Adrenal gland (tissue), 12 donors: ENCODE results near the gene SLC1A2. TPM values are rescaled to one million over a fixed set of nuclear protein-coding genes. Genes with fewer than 3 reads are reported as not detected.

Experiments used
- DNase-seq, 7 donors: peaks; one replicate each; pipeline ENCODE4 v3.0.0-alpha.2; 2019 to 2020
- H3K27ac ChIP-seq, 5 donors: fragments of 200-600 bp; sonication (generic) in 4 of 5; 1 replicate in 3 of 5; 2 replicates in 2 of 5; pipeline versions ENCODE4 v1.5.1 to v1.8.0; 2016 to 2020; ENCODE audit warnings: mild to moderate bottlenecking in 1 of 5
- H3K27me3 ChIP-seq: fragments of 200-600 bp; 2 replicates; pipeline ENCODE4 v1.8.0; 2021
- H3K36me3 ChIP-seq, 2 donors: fragments of 200-600 bp; replicated peaks in 1 of 2; 1 replicate in 1 of 2; 2 replicates in 1 of 2; pipeline versions ENCODE4 v1.5.1 to v1.8.0; 2018 to 2022
- H3K4me1 ChIP-seq, 2 donors: fragments of 200-600 bp; replicated peaks in 1 of 2; 1 replicate in 1 of 2; 2 replicates in 1 of 2; pipeline versions ENCODE4 v1.5.1 to v1.8.0; 2018 to 2021
- H3K4me3 ChIP-seq, 4 donors: fragments of 200-600 bp; sonication (generic) in 3 of 4; one replicate each; pipeline ENCODE4 v1.5.1; 2016 to 2018
- H3K9me3 ChIP-seq, 3 donors: fragments of 200-600 bp; sonication (generic) in 1 of 3; replicated peaks in 1 of 3; 1 replicate in 2 of 3; 2 replicates in 1 of 3; pipeline versions ENCODE4 v1.5.1 to v1.8.0; 2016 to 2021
- POLR2A ChIP-seq, 2 donors: fragments of 450-650 bp; IDR thresholded peaks; one replicate each; pipeline ENCODE4 v1.6.1; 2017; ENCODE audit warnings: antibody characterized with exemption in 2 of 2, mild to moderate bottlenecking in 2 of 2, moderate library complexity in 1 of 2
- WGBS, 4 donors: extraction: QIAGEN DNeasy Blood & Tissue Kit in 2 of 4; methylation state at CpG; one replicate each; pipeline versions ENCODE4 v1.1.5 to v1.1.7; 2013 to 2017; 5-methylcytosine and 5-hydroxymethylcytosine counted together
- intact Hi-C, 2 donors: fragments of 100-400 bp; cut with DNase I; formaldehyde crosslinking; loops; one replicate each; pipeline versions ENCODE4 v1.14.1 to v1.15.0; 2022 to 2023
- polyA plus RNA-seq, 3 donors: library from polyadenylated mRNA; stranded (reverse); fragments of 200-250 nt in 2 of 3; fragments of 350-450 nt in 1 of 3; fragmentation: Illumina TruSeq in 1 of 3; extraction: RNeasy Lipid Tissue Mini Kit (QIAGEN cat#74804) in 1 of 3; gene quantifications; one replicate each; pipeline ENCODE4 v1.2.3, GENCODE V29; 2013 to 2014
- total RNA-seq, 9 donors: library from RNA; depleted of rRNA in 4 of 9; stranded (reverse); fragments of >200 nt in 4 of 9; fragments of 120-200 nt in 1 of 9; fragmentation: NEBNext Ultra II Directional in 1 of 9; extraction: Animal tissue kit (Norgen Biotek cat#: 25700) in 1 of 9; gene quantifications; one replicate each; pipeline versions ENCODE4 v1.1.0 to v1.2.4, GENCODE V29; 2013 to 2023
- TF ChIP-seq, protein P1 (sequence below), 6 experiments: fragments of 450-650 bp in 4 of 6; fragments of 200-600 bp in 2 of 6; sonication (generic) in 1 of 6; IDR thresholded peaks; 1 replicate in 5 of 6; 2 replicates in 1 of 6; pipeline versions ENCODE4 v1.5.1 to v1.8.0; 2016 to 2021; ENCODE audit warnings: antibody characterized with exemption in 6 of 6, mild to moderate bottlenecking in 2 of 6, moderate library complexity in 1 of 6
- donor health status: healthy with polysubstance abuse.
- donor health status: Bipolar disorder and iron deficiency.
- donor health status: DM: yes; HTN: yes; CAD: no.
- donor health status: DM: no; HTN: no; CAD: no.
- donor health status: DM: no; HTN: no; CAD: no.
- donor health status: DM: yes; HTN: yes; CAD: no.

Gene SLC1A2
- total and polyA plus RNA-seq, 12 donors = 1.4 to 517 (median 8.7) TPM

- H3K4me3 ChIP-seq = no peak overlapping the region
- intact Hi-C loops = no loop called here
- TF ChIP-seq, protein P1, sequence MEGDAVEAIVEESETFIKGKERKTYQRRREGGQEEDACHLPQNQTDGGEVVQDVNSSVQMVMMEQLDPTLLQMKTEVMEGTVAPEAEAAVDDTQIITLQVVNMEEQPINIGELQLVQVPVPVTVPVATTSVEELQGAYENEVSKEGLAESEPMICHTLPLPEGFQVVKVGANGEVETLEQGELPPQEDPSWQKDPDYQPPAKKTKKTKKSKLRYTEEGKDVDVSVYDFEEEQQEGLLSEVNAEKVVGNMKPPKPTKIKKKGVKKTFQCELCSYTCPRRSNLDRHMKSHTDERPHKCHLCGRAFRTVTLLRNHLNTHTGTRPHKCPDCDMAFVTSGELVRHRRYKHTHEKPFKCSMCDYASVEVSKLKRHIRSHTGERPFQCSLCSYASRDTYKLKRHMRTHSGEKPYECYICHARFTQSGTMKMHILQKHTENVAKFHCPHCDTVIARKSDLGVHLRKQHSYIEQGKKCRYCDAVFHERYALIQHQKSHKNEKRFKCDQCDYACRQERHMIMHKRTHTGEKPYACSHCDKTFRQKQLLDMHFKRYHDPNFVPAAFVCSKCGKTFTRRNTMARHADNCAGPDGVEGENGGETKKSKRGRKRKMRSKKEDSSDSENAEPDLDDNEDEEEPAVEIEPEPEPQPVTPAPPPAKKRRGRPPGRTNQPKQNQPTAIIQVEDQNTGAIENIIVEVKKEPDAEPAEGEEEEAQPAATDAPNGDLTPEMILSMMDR (IDR thresholded peaks at IDR 0.05) = no peak
- no peak for TF ChIP-seq POLR2A (IDR thresholded peaks at IDR 0.05)
- no peak overlapping the region for H3K27ac ChIP-seq
- no peaks in the 10 kb centered on the region for H3K27me3 ChIP-seq
- no peaks in the 10 kb centered on the region for H3K4me1 ChIP-seq
- no peak for DNase-seq
- WGBS, 4 donors = 82 to 92% (median 89%) methylated on average over 2 of the region's 2 CpGs
- no peaks in the 10 kb centered on the region for H3K36me3 ChIP-seq
- no peaks in the 10 kb centered on the region for H3K9me3 ChIP-seq
Measured at GRCh38 chr11:35243774-35244173, 175.6 kb downstream of the SLC1A2 start.

DNA sequence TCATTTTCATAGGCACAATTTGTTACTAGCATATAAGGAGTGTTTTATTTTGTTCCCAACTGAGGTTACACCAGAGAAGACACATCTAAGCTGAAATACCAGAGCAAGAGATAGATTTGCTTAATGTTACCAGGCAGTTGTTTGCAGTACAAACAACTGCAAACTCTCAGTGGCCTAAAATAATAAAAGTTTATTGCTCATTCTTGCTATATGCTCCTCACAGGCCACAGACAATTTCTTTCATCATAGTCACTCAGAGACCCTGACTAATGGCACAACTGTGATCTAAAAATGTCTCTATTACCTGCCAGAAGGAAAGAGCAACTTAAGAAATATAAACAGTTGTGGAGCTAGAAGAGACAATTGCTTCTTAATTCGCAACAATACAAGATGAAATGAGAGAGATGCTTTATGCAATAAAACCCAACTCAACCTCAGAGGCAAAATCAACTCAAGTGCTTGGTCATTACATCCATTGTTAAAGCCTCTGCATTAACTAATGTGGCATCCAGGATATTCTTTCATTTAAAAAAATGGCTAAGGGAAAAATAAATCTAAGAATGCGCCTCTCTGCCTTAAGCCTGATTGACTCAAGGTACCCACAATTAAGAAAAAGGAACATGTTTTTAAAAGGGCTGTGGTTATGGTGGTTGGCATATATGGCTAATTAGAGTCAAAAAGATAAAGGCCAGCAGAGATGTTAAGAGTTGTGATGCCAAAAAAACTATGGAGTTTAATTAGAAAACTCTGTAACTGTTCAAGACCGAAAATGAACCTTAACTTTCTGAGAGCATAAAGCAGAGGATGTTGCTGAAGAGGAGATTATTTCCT lies 176.7 kb downstream of the SLC1A2 start:
- peaks cover 0 to 8% of the 10 kb centered on the region in 2 donors for H3K4me1 ChIP-seq
- H3K27me3 ChIP-seq = no peaks in the 10 kb centered on the region
- no peak overlapping the region for H3K27ac ChIP-seq
- DNase-seq = no peak
- 91 to 93% (median 92%) methylated on average over 3 of the region's 3 CpGs for WGBS, 4 donors
- no peak for TF ChIP-seq POLR2A (IDR thresholded peaks at IDR 0.05)
- TF ChIP-seq, protein P1 (IDR thresholded peaks at IDR 0.05) = no peak
- intact Hi-C loops = no loop called here
- no peak overlapping the region for H3K4me3 ChIP-seq
- H3K36me3 ChIP-seq = no peaks in the 10 kb centered on the region
- H3K9me3 ChIP-seq = no peaks in the 10 kb centered on the region

DNA sequence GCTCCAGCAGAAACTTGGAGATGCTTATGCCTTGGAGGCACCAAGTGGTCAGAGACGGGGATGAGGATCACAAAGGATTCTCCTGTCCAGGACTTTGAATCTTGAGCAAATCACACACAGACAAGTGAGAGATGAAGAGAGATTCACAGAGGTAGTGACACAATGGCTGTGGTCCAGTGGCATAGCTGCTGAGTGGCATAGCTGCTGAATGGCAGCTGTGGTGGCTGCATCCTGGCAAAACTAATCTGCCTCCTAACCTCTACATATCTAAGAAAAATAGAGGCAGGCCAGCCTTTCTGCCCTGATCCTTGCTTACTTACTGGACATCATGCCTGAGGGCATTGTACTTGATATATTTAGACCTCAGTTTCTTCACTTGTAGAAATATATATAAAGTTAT lies 177.8 kb downstream of the SLC1A2 start:
- no peak for TF ChIP-seq POLR2A (IDR thresholded peaks at IDR 0.05)
- TF ChIP-seq, protein P1 (IDR thresholded peaks at IDR 0.05) = no peak
- Histone ChIP-seq H3K27ac (no peak overlapping the region), H3K9me3 (no peaks in the 10 kb centered on the region), H3K4me1 (peaks cover 0 to 8% of the 10 kb centered on the region in 2 donors), H3K36me3 (no peaks in the 10 kb centered on the region), H3K27me3 (no peaks in the 10 kb centered on the region), H3K4me3 (no peak overlapping the region)
- intact Hi-C loops = no loop called here
- no peak for DNase-seq
- 75 to 100% (median 84%) methylated on average over 1 of the region's 1 CpG for WGBS, 4 donors

DNA sequence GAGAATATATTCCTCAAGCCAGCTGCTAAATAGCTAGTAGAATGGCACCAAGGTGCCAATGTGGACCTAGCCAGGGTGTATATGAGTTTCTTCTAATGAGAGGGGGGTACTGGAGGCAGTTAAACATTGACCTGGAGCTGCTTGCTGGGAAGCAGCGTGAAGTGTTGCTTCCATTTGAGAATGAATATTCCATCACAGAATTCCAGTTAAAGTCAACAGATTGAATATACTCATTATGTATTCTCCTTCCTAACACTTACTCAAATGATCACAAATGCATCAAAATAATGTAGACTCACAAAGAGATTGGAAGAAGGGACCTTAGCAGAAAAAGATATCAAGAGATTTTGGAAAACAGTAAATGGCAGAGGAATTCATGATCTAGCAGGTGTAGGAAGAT lies 178.3 kb downstream of the SLC1A2 start:
- TF ChIP-seq, protein P1 (IDR thresholded peaks at IDR 0.05) = no peak
- no peak for TF ChIP-seq POLR2A (IDR thresholded peaks at IDR 0.05)
- 91 to 100% (median 98%) methylated on average over 1 of the region's 1 CpG for WGBS, 4 donors
- DNase-seq = no peak
- Histone ChIP-seq H3K27ac (no peak overlapping the region), H3K4me3 (no peak overlapping the region), H3K27me3 (no peaks in the 10 kb centered on the region), H3K9me3 (no peaks in the 10 kb centered on the region), H3K36me3 (no peaks in the 10 kb centered on the region), H3K4me1 (peaks cover 0 to 8% of the 10 kb centered on the region in 2 donors)
- intact Hi-C loops = no loop called here
